GM19455 (cell line): ENCODE data around the gene PCGF6.
"Not testable (repeated sequence)": the region's sequence is repeated elsewhere in the genome, so short reads cannot be mapped to it uniquely, and the experiment has no call there.

Source experiments
- ATAC-seq: cut with Tn5 transposase; IDR thresholded peaks from one replicate; pipeline ENCODE4 v1.9.1; 2021; ENCODE audit not compliant: unreplicated experiment

Gene PCGF6

DNA sequence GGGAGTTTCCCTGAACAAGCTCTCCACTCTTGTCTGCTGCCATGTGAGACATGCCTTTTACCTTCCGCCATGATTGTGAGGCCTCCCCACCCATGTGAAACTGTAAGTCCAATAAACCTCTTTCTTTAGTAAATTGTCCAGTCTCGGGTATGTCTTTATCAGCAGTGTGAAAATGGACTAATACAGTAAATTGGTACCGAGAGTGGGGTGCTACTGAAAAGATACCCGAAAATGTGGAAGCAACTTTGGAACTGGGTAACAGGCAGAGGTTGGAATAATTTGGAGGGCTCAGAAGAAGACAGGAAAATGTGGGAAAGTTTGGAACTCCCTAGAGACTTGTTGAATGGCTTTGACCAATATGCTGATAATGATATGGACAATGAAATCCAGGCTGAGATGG, 92.0 kb downstream of the PCGF6 start:
- ATAC-seq: not testable (repeated sequence)

DNA sequence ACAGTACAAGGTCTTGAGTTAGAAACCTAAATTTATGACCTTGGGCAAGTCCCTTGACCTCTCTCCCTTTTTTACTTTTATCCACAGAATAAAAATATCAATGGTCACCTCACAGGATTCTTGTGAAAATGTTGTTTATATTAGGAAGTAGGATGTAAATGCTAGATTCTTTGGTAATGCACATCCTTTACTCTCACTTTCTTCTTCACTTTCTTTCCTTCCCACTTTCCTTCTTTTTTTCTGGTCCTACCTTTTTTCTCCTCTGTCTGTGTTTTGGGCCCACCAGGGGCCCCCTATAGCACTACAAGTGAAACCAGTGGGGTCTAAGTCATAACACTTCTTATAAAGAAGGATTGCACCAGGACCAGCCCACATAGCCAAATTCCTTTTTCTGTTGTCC, 93.1 kb downstream of the PCGF6 start:
- no peak for ATAC-seq

DNA sequence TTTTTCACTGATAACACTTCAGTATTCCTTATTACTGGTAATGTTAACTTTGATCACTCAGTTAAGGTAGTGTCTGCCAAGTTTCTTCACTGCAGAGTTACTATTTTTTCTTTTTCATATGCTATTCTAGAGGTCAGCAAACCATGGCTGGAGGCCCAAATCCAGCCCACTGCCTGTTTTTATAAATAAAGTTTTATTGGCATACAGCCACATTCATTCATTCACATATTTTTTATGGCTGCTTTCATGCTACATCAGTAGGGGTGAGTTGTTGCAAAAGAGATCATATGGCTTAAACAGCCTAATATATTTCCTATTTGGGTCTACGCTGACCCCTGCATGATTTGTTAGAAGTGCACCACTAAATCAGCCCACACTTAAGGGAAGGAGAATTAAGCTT, 94.3 kb downstream of the PCGF6 start:
- ATAC-seq: no peak

DNA sequence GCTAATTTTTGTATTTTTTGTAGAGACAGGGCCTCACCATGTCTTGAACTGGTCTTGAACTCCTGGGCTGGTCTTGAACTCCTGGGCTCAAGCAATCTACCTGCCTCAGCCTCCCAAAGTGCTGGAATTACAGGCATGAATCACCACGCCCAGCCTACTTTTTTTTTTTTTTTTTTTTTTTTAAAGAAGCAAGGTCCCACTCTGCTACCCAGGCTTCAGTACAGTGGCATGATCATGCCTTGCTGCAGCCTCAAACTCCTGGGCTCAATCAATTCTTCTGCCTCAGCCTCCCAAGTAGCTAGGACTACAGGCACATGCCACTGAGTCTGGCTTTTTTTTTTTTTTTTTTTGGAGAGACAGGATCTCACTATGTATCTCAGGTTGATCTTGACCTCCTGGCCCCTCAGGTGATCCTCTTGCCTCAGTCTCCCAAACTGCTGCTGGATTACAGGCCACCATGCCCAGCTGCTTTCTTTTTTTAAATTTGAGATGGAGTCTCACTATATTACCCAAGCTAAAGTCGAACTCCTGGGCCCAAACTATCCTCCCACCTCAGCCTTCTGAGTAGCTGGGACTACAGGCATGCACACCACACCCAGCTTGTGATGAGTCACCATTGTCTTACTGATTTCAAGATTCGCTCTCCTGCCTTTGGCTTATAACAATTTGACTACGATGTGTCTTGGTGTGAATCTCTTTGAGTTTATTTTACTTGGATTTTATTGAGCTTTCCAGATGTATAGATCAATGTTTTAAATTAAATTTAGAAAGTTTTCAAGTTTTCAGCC, 96.2 kb downstream of the PCGF6 start:
- no peak for ATAC-seq

DNA sequence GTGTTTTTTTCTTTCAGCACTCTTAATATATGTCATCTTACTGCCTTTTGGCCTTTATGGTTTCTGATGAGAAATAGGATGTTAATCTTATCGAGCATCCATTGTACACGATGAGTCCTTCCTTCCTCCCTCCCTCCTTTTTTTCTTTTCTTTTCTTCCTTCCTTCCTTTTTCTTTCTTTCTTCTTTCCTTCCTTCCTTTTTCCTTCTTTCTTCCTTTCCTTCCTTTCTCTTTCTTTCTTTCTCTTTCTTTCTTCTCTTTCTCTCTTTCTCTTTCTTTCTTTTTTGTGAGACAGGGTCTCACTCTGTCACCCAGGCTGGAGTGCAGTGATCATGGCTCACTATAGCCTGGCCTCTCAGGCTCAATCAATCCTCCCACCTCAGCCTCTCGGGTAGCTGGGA, 96.8 kb downstream of the PCGF6 start:
- no peak for ATAC-seq
